HG02759 (cell line): ENCODE results near the gene C1R.
"Not testable (repeated sequence)": the region's sequence is repeated elsewhere in the genome, so short reads cannot be mapped to it uniquely, and the experiment has no call there.

ENCODE experiments used
- ATAC-seq: cut with Tn5 transposase; IDR thresholded peaks from one replicate; pipeline ENCODE4 v1.9.1; 2021; ENCODE audit warnings: mild to moderate bottlenecking, moderate library complexity; ENCODE audit not compliant: unreplicated experiment

Gene C1R

DNA sequence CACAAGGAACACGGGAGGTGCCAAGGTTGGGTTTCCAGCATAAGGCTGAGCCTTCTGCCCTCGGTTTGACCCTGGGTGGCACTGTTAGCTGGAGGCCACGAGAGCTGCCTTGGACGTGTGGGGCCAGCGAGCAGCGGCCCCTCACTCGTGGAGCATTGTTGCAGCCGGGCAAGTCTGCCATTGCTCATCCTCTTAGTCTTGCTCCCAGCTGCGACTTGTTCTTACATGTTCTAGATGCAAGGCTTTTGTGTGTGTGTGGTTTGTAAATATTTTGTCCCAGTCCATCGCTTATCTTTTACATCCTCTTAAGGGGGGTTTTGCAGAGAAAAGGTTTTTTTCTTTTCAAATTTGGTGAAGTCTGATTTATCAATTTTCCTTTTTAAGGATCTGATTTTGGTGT, 52.8 kb downstream of the C1R start:
- no peak for ATAC-seq

DNA sequence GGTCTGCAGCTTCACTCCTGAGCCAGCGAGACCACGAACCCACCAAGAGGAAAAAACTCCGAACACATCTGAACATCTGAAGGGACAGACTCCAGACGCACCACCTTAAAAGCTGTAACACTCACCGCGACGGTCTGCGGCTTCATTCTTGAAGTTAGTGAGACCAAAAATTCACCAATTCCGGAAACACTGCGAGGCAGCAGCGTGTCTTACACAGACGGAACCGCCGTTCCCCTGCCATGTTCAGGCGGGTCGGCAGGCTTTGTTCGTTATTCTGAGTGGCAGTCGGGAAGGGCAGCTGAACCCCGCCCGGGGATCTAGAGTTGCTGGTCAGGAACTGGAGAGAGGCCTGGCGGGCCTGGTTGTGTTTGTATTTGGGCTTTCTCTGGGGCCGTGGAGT, 53.7 kb downstream of the C1R start:
- no peak for ATAC-seq

- ATAC-seq = not testable (repeated sequence)
These were observed 54.8 kb downstream of the C1R start for GRCh38 chr12:7037411-7037810.

DNA sequence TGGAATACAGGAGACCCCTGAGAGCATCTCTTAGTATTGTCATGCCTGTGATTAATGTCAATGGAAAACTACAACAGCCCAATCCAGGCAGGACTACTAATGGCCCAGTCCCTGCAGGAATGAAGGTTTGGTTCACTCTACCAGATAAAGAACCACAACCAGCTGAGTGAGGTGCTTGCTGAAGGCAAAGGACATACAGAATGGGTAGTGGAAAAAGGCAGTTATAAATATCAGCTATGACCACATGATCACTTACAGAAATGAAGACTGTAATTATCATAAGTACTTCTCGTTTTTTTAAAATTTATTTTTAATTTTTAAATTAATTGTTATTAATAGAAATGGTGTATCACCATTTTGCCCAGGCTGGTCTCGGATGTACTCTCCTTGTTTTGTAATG, 56.8 kb downstream of the C1R start:
- no peak for ATAC-seq

- no peak for ATAC-seq
These were observed 57.8 kb downstream of the C1R start for GRCh38 chr12:7034464-7034863.

GRCh38 chr12:7032990-7033389, 59.3 kb downstream of the C1R start:
- ATAC-seq = no peak

DNA sequence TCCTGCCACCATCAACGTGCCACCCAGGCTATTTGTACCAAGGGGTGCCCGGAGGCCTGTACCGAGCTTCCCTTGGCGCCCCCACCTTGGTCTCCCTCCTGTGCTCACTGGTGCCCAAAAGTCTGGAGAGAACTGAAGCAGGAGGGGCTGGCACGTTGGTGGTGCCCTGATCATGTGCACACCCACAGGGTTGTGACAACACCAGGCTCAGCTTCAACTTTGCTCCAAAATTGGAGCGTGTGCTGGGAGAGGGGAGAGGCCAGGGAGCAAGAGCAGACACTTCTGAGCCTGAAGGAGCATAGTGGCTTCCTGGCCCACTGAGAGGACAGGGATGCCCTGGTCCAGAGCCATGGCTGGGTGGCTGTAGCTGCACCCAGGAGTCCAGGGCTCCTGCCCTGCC, 60.9 kb downstream of the C1R start:
- ATAC-seq = no peak
